Liver (tissue), 9 donors: ENCODE data around the gene MAF. TPM values are rescaled to one million over a fixed set of nuclear protein-coding genes. Genes with fewer than 3 reads are reported as not detected.

Experiments
- DNase-seq: peaks from one replicate; pipeline ENCODE4 v3.0.0-alpha.2; 2017; ENCODE audit warnings: low spot score
- H3K27ac ChIP-seq, 2 donors: one replicate each; pipeline ENCODE4 v1.7.0; 2013; ENCODE audit warnings: inconsistent platforms in 2 of 2, low read length in 2 of 2, control low read depth in 1 of 2, low read depth in 1 of 2, mild to moderate bottlenecking in 1 of 2
- H3K27me3 ChIP-seq, 4 donors: one replicate each; pipeline versions ENCODE4 v1.6.1 to v1.7.0; 2013; ENCODE audit warnings: low read length in 3 of 4, inconsistent platforms in 1 of 4, mild to moderate bottlenecking in 1 of 4, moderate library complexity in 1 of 4; ENCODE audit not compliant: control insufficient read depth in 4 of 4, insufficient read depth in 4 of 4
- H3K36me3 ChIP-seq, 4 donors: one replicate each; pipeline versions ENCODE4 v1.6.1 to v1.7.0; 2013; ENCODE audit warnings: low read length in 3 of 4, mild to moderate bottlenecking in 3 of 4, low read depth in 1 of 4, moderate library complexity in 1 of 4; ENCODE audit not compliant: control insufficient read depth in 4 of 4, insufficient read depth in 3 of 4
- H3K4me1 ChIP-seq, 4 donors: one replicate each; pipeline versions ENCODE4 v1.6.1 to v1.7.0; 2013; ENCODE audit warnings: low read length in 3 of 4, mild to moderate bottlenecking in 3 of 4, moderate library complexity in 1 of 4; ENCODE audit not compliant: control insufficient read depth in 4 of 4, insufficient read depth in 4 of 4
- H3K4me3 ChIP-seq, 3 donors: one replicate each; pipeline versions ENCODE4 v1.6.1 to v1.7.0; 2013; ENCODE audit warnings: low read length in 3 of 3, control low read depth in 1 of 3, low read depth in 1 of 3, mild to moderate bottlenecking in 1 of 3
- H3K9ac ChIP-seq, 2 donors: one replicate each; pipeline ENCODE4 v1.7.0; 2013; ENCODE audit warnings: low read length in 2 of 2, mild to moderate bottlenecking in 2 of 2, moderate library complexity in 2 of 2, control low read depth in 1 of 2, low read depth in 1 of 2
- H3K9me3 ChIP-seq, 4 donors: one replicate each; pipeline versions ENCODE4 v1.6.1 to v1.7.0; 2013; ENCODE audit warnings: low read length in 3 of 4; ENCODE audit not compliant: control insufficient read depth in 4 of 4
- EGR1 ChIP-seq, 2 donors: IDR thresholded peaks; 2 replicates each; pipeline ENCODE4 v1.6.1; 2016 to 2018; ENCODE audit warnings: antibody characterized with exemption in 2 of 2, low read depth in 2 of 2
- FOXA1 ChIP-seq: IDR thresholded peaks from 2 replicates; pipeline ENCODE4 v1.6.1; 2016; ENCODE audit warnings: antibody characterized with exemption
- FOXA2 ChIP-seq: IDR thresholded peaks from 2 replicates; pipeline ENCODE4 v1.6.1; 2016; ENCODE audit warnings: antibody characterized with exemption
- GABPA ChIP-seq, 2 donors: IDR thresholded peaks in 1 of 2; conservative IDR thresholded peaks in 1 of 2; 2 replicates each; pipeline ENCODE4 v1.6.1; 2016; ENCODE audit warnings: antibody characterized with exemption in 2 of 2, mild to moderate bottlenecking in 1 of 2, moderate library complexity in 1 of 2
- HNF4G ChIP-seq: IDR thresholded peaks from 2 replicates; pipeline ENCODE4 v1.6.1; 2016; ENCODE audit warnings: antibody characterized with exemption
- NR2F2 ChIP-seq: IDR thresholded peaks from 2 replicates; pipeline ENCODE4 v1.6.1; 2016; ENCODE audit warnings: antibody characterized with exemption
- RAD21 ChIP-seq, 2 donors: IDR thresholded peaks; 2 replicates each; pipeline ENCODE4 v1.6.1; 2016; ENCODE audit warnings: antibody characterized with exemption in 2 of 2, mild to moderate bottlenecking in 2 of 2
- RXRA ChIP-seq, 2 donors: IDR thresholded peaks; 2 replicates each; pipeline ENCODE4 v1.6.1; 2017 to 2018; ENCODE audit warnings: antibody characterized with exemption in 2 of 2, mild to moderate bottlenecking in 1 of 2
- SP1 ChIP-seq: IDR thresholded peaks from 2 replicates; pipeline ENCODE4 v1.6.1; 2018; ENCODE audit warnings: antibody characterized with exemption, mild to moderate bottlenecking
- TAF1 ChIP-seq: conservative IDR thresholded peaks from 2 replicates; pipeline ENCODE4 v1.6.1; 2016; ENCODE audit warnings: antibody characterized with exemption, mild to moderate bottlenecking
- WGBS: extraction: QIAGEN DNeasy Blood & Tissue Kit; methylation state at CpG from one replicate; pipeline ENCODE4 v1.1.7; 2013; 5-methylcytosine and 5-hydroxymethylcytosine counted together
- polyA plus RNA-seq, 2 donors: library from polyadenylated mRNA; stranded (reverse) in 1 of 2; unstranded in 1 of 2; fragments of 200-250 nt in 1 of 2; fragments of >200 nt in 1 of 2; fragmentation: Nextera tagmentation in 1 of 2; extraction: Ambion mirVana in 1 of 2; gene quantifications; one replicate each; pipeline versions ENCODE4 v1.2.1 to v1.2.3, GENCODE V29; 2013 to 2015
- total RNA-seq, 2 donors: library from RNA; depleted of rRNA; stranded (reverse); fragments of >200 nt; gene quantifications; one replicate each; pipeline ENCODE4 v1.2.3, GENCODE V29; 2014
- TF ChIP-seq, protein P1 (sequence below): fragments of 150-350 bp; IDR thresholded peaks from 2 replicates; pipeline ENCODE4 v1.5.1; 2017; ENCODE audit warnings: improper control_type of control experiment, low read depth, low read length; ENCODE audit not compliant: missing input control
- TF ChIP-seq, protein P2 (sequence below): IDR thresholded peaks from 2 replicates; pipeline ENCODE4 v1.6.1; 2016; ENCODE audit warnings: antibody characterized with exemption
- donor health status: healthy.
- donor health status: healthy.
- donor health status: healthy.
- donor health status: healthy.
- donor health status: healthy.

MAF gene
- total and polyA plus RNA-seq, 4 donors: 9.7 to 20.9 (median 16.7) TPM

DNA sequence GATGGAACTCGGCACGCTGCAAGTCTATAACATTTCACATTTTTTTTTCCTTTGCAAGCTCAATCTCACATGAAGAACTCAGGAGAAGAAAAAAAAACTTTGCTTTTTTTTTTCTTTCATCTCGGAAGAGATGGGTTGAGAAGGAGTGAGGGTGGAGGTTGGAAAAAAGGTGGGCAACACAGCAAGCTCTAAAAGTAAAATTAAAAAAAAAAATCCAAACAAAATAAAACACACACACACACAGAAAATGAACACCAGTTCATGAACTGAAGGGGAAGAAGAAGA, 2.5 kb downstream of the MAF start (continued):
- TF ChIP-seq, protein P1, sequence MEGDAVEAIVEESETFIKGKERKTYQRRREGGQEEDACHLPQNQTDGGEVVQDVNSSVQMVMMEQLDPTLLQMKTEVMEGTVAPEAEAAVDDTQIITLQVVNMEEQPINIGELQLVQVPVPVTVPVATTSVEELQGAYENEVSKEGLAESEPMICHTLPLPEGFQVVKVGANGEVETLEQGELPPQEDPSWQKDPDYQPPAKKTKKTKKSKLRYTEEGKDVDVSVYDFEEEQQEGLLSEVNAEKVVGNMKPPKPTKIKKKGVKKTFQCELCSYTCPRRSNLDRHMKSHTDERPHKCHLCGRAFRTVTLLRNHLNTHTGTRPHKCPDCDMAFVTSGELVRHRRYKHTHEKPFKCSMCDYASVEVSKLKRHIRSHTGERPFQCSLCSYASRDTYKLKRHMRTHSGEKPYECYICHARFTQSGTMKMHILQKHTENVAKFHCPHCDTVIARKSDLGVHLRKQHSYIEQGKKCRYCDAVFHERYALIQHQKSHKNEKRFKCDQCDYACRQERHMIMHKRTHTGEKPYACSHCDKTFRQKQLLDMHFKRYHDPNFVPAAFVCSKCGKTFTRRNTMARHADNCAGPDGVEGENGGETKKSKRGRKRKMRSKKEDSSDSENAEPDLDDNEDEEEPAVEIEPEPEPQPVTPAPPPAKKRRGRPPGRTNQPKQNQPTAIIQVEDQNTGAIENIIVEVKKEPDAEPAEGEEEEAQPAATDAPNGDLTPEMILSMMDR: no peak
- TF ChIP-seq TAF1 (no peak), FOXA1 (no peak)

GRCh38 chr16:79597277-79598062, 3.1 kb downstream of the MAF start:
- Histone ChIP-seq H3K27me3 (no peaks in the 10 kb centered on the region), H3K4me1 (peaks cover 6 to 41% (median 27%) of the 10 kb centered on the region in 4 donors), H3K9ac (peak overlapping the region; percentile 55 to 96), H3K4me3 (peak overlapping the region; percentile 84 to 98 (median 97)), H3K36me3 (peaks cover 0 to 2% (median 0%) of the 10 kb centered on the region in 4 donors), H3K27ac (peak overlapping the region; percentile 88 to 94), H3K9me3 (no peaks in the 10 kb centered on the region)
- TF ChIP-seq EGR1 (IDR thresholded peaks at IDR 0.05; ENCODE audit: low read depth in 2 of 2): no peak
- peak; percentile 21 for TF ChIP-seq TAF1
- peak in 1 of 2 donors; percentile 3 for TF ChIP-seq RAD21 (IDR thresholded peaks at IDR 0.05)
- no peak for TF ChIP-seq SP1
- WGBS: 12% methylated on average over 5 of the region's 5 CpGs
- no peak for DNase-seq

GRCh38 chr16:79595931-79596450, 4.5 kb downstream of the MAF start:
- Histone ChIP-seq H3K9ac (peak overlapping the region; percentile 43 to 96), H3K27me3 (no peaks in the 10 kb centered on the region), H3K4me3 (peak overlapping the region; percentile 53 to 98 (median 84)), H3K4me1 (peaks cover 9 to 41% (median 28%) of the 10 kb centered on the region in 4 donors), H3K27ac (peak overlapping the region; percentile 82 to 88), H3K36me3 (peaks cover 0 to 2% (median 0%) of the 10 kb centered on the region in 4 donors), H3K9me3 (no peaks in the 10 kb centered on the region)
- 57% methylated on average over 7 of the region's 7 CpGs for WGBS
- no peak for DNase-seq
- TF ChIP-seq FOXA1: no peak
- no peak for TF ChIP-seq FOXA2
- TF ChIP-seq NR2F2: no peak
- TF ChIP-seq, protein P2, sequence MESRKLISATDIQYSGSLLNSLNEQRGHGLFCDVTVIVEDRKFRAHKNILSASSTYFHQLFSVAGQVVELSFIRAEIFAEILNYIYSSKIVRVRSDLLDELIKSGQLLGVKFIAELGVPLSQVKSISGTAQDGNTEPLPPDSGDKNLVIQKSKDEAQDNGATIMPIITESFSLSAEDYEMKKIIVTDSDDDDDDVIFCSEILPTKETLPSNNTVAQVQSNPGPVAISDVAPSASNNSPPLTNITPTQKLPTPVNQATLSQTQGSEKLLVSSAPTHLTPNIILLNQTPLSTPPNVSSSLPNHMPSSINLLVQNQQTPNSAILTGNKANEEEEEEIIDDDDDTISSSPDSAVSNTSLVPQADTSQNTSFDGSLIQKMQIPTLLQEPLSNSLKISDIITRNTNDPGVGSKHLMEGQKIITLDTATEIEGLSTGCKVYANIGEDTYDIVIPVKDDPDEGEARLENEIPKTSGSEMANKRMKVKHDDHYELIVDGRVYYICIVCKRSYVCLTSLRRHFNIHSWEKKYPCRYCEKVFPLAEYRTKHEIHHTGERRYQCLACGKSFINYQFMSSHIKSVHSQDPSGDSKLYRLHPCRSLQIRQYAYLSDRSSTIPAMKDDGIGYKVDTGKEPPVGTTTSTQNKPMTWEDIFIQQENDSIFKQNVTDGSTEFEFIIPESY: no peak
- TF ChIP-seq HNF4G: no peak
- TF ChIP-seq GABPA (IDR thresholded peaks at IDR 0.05 in 1 of 2, conservative IDR thresholded peaks at IDR 0.05 in 1 of 2): no peak
- TF ChIP-seq RXRA (IDR thresholded peaks at IDR 0.05): no peak
